Caco-2 (cell line): ENCODE data around the gene BIK. TPM values are rescaled to one million over a fixed set of nuclear protein-coding genes. Genes with fewer than 3 reads are reported as not detected.

Source experiments
- BruUV-seq: library from RNA; stranded (reverse); fragments of 400-500 nt; replicated peaks from 2 replicates; lab custom pipeline; 2021; lab: Mats Ljungman, UMichigan
- CTCF ChIA-PET: fragments of 300-600 bp; sonication (Branson Sonifier 250); formaldehyde crosslinking; loops from one replicate; lab custom pipeline; 2022; ENCODE audit warnings: antibody characterized with exemption; lab: Charles Lee
- POLR2A ChIA-PET: fragments of 300-600 bp; sonication (Branson Sonifier 250); formaldehyde crosslinking; loops from one replicate; lab custom pipeline; 2022; ENCODE audit warnings: antibody characterized with exemption; lab: Charles Lee
- DNase-seq, 2 experiments: peaks; one replicate each; pipeline versions ENCODE4 v3.0.0 to v3.0.0-alpha.2; 2020 to 2022
- H3K27me3 ChIP-seq: replicated peaks from 2 replicates; pipeline ENCODE4 v1.6.0; 2011; ENCODE audit warnings: low read length; ENCODE audit not compliant: control insufficient read depth, insufficient read depth
- H3K36me3 ChIP-seq: 2 replicates; pipeline ENCODE4 v1.5.1; 2011; ENCODE audit warnings: low read length; ENCODE audit not compliant: control insufficient read depth, insufficient read depth
- H3K4me1 ChIP-seq: fragments of 250-450 bp; sonication (Bioruptor Pico); 2 replicates; pipeline ENCODE4 v1.5.1; 2020; ENCODE audit warnings: mild to moderate bottlenecking
- H3K4me3 ChIP-seq: 2 replicates; pipeline ENCODE4 v1.5.1; 2011; ENCODE audit warnings: low read depth, mild to moderate bottlenecking, control low read depth, low read length
- H3K9me3 ChIP-seq: fragments of 250-450 bp; sonication (Bioruptor Pico); 2 replicates; pipeline ENCODE4 v1.5.1; 2020; ENCODE audit warnings: mild to moderate bottlenecking, moderate library complexity
- H3K27ac Mint-ChIP-seq: one replicate; pipeline ENCODE4 v1.8.0; 2022; ENCODE audit warnings: mixed read lengths; ENCODE audit not compliant: unreplicated experiment
- H3K27me3 Mint-ChIP-seq: one replicate; pipeline ENCODE4 v1.8.0; 2022; ENCODE audit warnings: mixed read lengths; ENCODE audit not compliant: insufficient read depth, unreplicated experiment
- H3K36me3 Mint-ChIP-seq: one replicate; pipeline ENCODE4 v1.8.0; 2022; ENCODE audit warnings: mild to moderate bottlenecking, mixed read lengths; ENCODE audit not compliant: insufficient read depth, unreplicated experiment
- H3K4me1 Mint-ChIP-seq: one replicate; pipeline ENCODE4 v1.8.0; 2022; ENCODE audit warnings: low read depth, mixed read lengths; ENCODE audit not compliant: unreplicated experiment
- H3K4me3 Mint-ChIP-seq: one replicate; pipeline ENCODE4 v1.8.0; 2022; ENCODE audit warnings: mild to moderate bottlenecking, moderate library complexity, mixed read lengths; ENCODE audit not compliant: unreplicated experiment
- H3K9me3 Mint-ChIP-seq: one replicate; pipeline ENCODE4 v1.8.0; 2022; ENCODE audit warnings: mixed read lengths; ENCODE audit not compliant: unreplicated experiment
- CTCF ChIP-seq, 2 experiments: fragments of 200-600 bp in 1 of 2; IDR thresholded peaks; 1 replicate in 1 of 2; 2 replicates in 1 of 2; pipeline versions ENCODE4 v1.5.1 to v1.8.0; 2011 to 2022; ENCODE audit warnings: antibody characterized with exemption in 1 of 2, control low read depth in 1 of 2, inconsistent platforms in 1 of 2, low read depth in 1 of 2, low read length in 1 of 2, mild to moderate bottlenecking in 1 of 2, moderate library complexity in 1 of 2; ENCODE audit not compliant: insufficient read depth in 1 of 2, severe bottlenecking in 1 of 2, unreplicated experiment in 1 of 2
- intact Hi-C: fragments of 100-400 bp; cut with micrococcal nuclease; formaldehyde crosslinking; loops from one replicate; pipeline ENCODE4 v1.10.0; 2022; ENCODE audit not compliant: unreplicated experiment
- total RNA-seq: library from RNA; stranded (reverse); gene quantifications from 2 replicates; pipeline ENCODE4 v1.2.3, GENCODE V29; 2022

BIK gene
- total RNA-seq, 1 experiment from 2014 or later, result 13.3 TPM

- ChIA-PET CTCF (no interaction called here), POLR2A (no interaction called here)
- DNase-seq, result no peak
- no peak for TF ChIP-seq CTCF (IDR thresholded peaks at IDR 0.05; ENCODE audit: insufficient read depth in 1 of 2, low read depth in 1 of 2, low read length in 1 of 2, severe bottlenecking in 1 of 2, unreplicated experiment in 1 of 2)
- H3K27ac Mint-ChIP-seq, result no peak overlapping the region
- Histone ChIP-seq H3K27me3 (no peaks in the 10 kb centered on the region), H3K4me1 (no peaks in the 10 kb centered on the region), H3K36me3 (peaks cover 3% of the 10 kb centered on the region; the same call in 1 of the 2 replicates), H3K9me3 (no peaks in the 10 kb centered on the region), H3K4me3 (no peak overlapping the region)
- H3K4me1 Mint-ChIP-seq, result no peaks in the 10 kb centered on the region
- H3K4me3 Mint-ChIP-seq, result no peak overlapping the region
- no peaks in the 10 kb centered on the region for H3K27me3 Mint-ChIP-seq
- intact Hi-C loops, result no loop called here
- BruUV-seq, result no TSS peak
- H3K36me3 Mint-ChIP-seq, result peaks cover 28% of the 10 kb centered on the region
- no peaks in the 10 kb centered on the region for H3K9me3 Mint-ChIP-seq
These were observed 58.1 kb downstream of the BIK start for GRCh38 chr22:43168471-43169309.

- Mint-ChIP-seq H3K27me3 (no peaks in the 10 kb centered on the region), H3K4me1 (no peaks in the 10 kb centered on the region), H3K36me3 (peaks cover 28% of the 10 kb centered on the region), H3K9me3 (no peaks in the 10 kb centered on the region), H3K27ac (no peak overlapping the region), H3K4me3 (no peak overlapping the region)
- ChIA-PET CTCF (no interaction called here), POLR2A (no interaction called here)
- H3K36me3 ChIP-seq, result peaks cover 3% of the 10 kb centered on the region; the same call in 1 of the 2 replicates
- no peaks in the 10 kb centered on the region for H3K4me1 ChIP-seq
- BruUV-seq, result no TSS peak
- no peaks in the 10 kb centered on the region for H3K9me3 ChIP-seq
- no peak overlapping the region for H3K4me3 ChIP-seq
- DNase-seq, result no peak
- H3K27me3 ChIP-seq, result no peaks in the 10 kb centered on the region
- intact Hi-C loops, result no loop called here
- no peak for TF ChIP-seq CTCF (IDR thresholded peaks at IDR 0.05; ENCODE audit: insufficient read depth in 1 of 2, low read depth in 1 of 2, low read length in 1 of 2, severe bottlenecking in 1 of 2, unreplicated experiment in 1 of 2)
These were observed 59.0 kb downstream of the BIK start for GRCh38 chr22:43169310-43170130.

GRCh38 chr22:43170131-43170480, 59.6 kb downstream of the BIK start:
- H3K4me1 ChIP-seq, result no peaks in the 10 kb centered on the region
- TF ChIP-seq CTCF (IDR thresholded peaks at IDR 0.05; ENCODE audit: insufficient read depth in 1 of 2, low read depth in 1 of 2, low read length in 1 of 2, severe bottlenecking in 1 of 2, unreplicated experiment in 1 of 2), result no peak
- Mint-ChIP-seq H3K27ac (no peak overlapping the region), H3K27me3 (no peaks in the 10 kb centered on the region), H3K9me3 (no peaks in the 10 kb centered on the region), H3K36me3 (peaks cover 34% of the 10 kb centered on the region), H3K4me3 (no peak overlapping the region), H3K4me1 (no peaks in the 10 kb centered on the region)
- BruUV-seq, result no TSS peak
- no peaks in the 10 kb centered on the region for H3K27me3 ChIP-seq
- CTCF ChIA-PET, result no interaction called here
- POLR2A ChIA-PET, result no interaction called here
- peaks cover 4% of the 10 kb centered on the region; the same call in 1 of the 2 replicates for H3K36me3 ChIP-seq
- H3K4me3 ChIP-seq, result no peak overlapping the region
- H3K9me3 ChIP-seq, result no peaks in the 10 kb centered on the region
- DNase-seq, result no peak
- intact Hi-C loops, result no loop called here
